Measurements from ENCODE around the gene WASF3. TPM values are rescaled to one million over a fixed set of nuclear protein-coding genes. Genes with fewer than 3 reads are reported as not detected.
A peak's percentile ranks its signal among the peaks of the same experiment; 100 is the strongest.

The WASF3 gene
- total RNA-seq, 1 experiment from 2014 or later = 2.6 TPM

- Histone ChIP-seq H3F3A (ENCODE audit: low read length, unreplicated experiment) (no peaks in the 10 kb centered on the region), H3K4me3 (ENCODE audit: low read length) (no peak overlapping the region), H3K79me2 (ENCODE audit: low read length) (no peaks in the 10 kb centered on the region), H3K9ac (ENCODE audit: low read length) (no peak overlapping the region), H3K36me3 (ENCODE audit: low read depth, low read length) (no peaks in the 10 kb centered on the region), H3K9me2 (replicated peaks; ENCODE audit: low read length) (no peaks in the 10 kb centered on the region), H3K9me3 (ENCODE audit: low read length) (no peaks in the 10 kb centered on the region), H2AFZ (ENCODE audit: low read length) (no peak overlapping the region), H3K27ac (ENCODE audit: low read length) (no peak overlapping the region), H3K4me1 (ENCODE audit: insufficient read depth, low read length) (no peaks in the 10 kb centered on the region), H4K20me1 (ENCODE audit: low read length) (no peaks in the 10 kb centered on the region), H3K4me2 (ENCODE audit: low read length) (no peak overlapping the region), H3K27me3 (ENCODE audit: low read length) (0 out of 2 replicates have a peak, but pooled peaks cover 6% of the 10 kb centered on the region)
- CTCF ChIA-PET = no interaction called here
- TF ChIP-seq CTCF (conservative IDR thresholded peaks at IDR 0.05; ENCODE audit: low read depth, low read length) (no peak), EZH2phosphoT487 (IDR thresholded peaks at IDR 0.05; ENCODE audit: borderline replicate concordance, low read length) (no peak), EZH2 (IDR thresholded peaks at IDR 0.05; ENCODE audit: low read length, unreplicated experiment) (no peak)
- POLR2A ChIA-PET (ENCODE audit: unreplicated experiment) = no interaction called here
- DNase-seq (no peak), ATAC-seq (no peak)
- intact Hi-C loops (cut with micrococcal nuclease) = no loop called here
- no TSS peak for BruUV-seq (replicated peaks)
These were observed 22.1 kb downstream of the WASF3 start for GRCh38 chr13:26579580-26579979.

- ChIA-PET POLR2A (ENCODE audit: unreplicated experiment) (no interaction called here), CTCF (no interaction called here)
- no peak for TF ChIP-seq EZH2 (IDR thresholded peaks at IDR 0.05; ENCODE audit: low read length, unreplicated experiment)
- TF ChIP-seq EZH2phosphoT487 (IDR thresholded peaks at IDR 0.05; ENCODE audit: borderline replicate concordance, low read length) = no peak
- TF ChIP-seq CTCF (conservative IDR thresholded peaks at IDR 0.05; ENCODE audit: low read depth, low read length) = no peak
- Histone ChIP-seq H3K27ac (ENCODE audit: low read length) (no peak overlapping the region), H3K9me2 (replicated peaks; ENCODE audit: low read length) (no peaks in the 10 kb centered on the region), H3K4me3 (ENCODE audit: low read length) (no peak overlapping the region), H3K9me3 (ENCODE audit: low read length) (no peaks in the 10 kb centered on the region), H3K79me2 (ENCODE audit: low read length) (no peaks in the 10 kb centered on the region), H3K27me3 (ENCODE audit: low read length) (0 out of 2 replicates have a peak, but pooled peaks cover 6% of the 10 kb centered on the region), H3K4me2 (ENCODE audit: low read length) (no peak overlapping the region), H2AFZ (ENCODE audit: low read length) (no peak overlapping the region), H3K9ac (ENCODE audit: low read length) (no peak overlapping the region), H4K20me1 (ENCODE audit: low read length) (no peaks in the 10 kb centered on the region), H3K4me1 (ENCODE audit: insufficient read depth, low read length) (no peaks in the 10 kb centered on the region), H3F3A (ENCODE audit: low read length, unreplicated experiment) (no peaks in the 10 kb centered on the region), H3K36me3 (ENCODE audit: low read depth, low read length) (no peaks in the 10 kb centered on the region)
- ATAC-seq (no peak), DNase-seq (no peak)
- intact Hi-C loops (cut with micrococcal nuclease) = no loop called here
- no TSS peak for BruUV-seq (replicated peaks)
These were observed 26.2 kb downstream of the WASF3 start for GRCh38 chr13:26583662-26584061.

- ATAC-seq = peak; percentile 58
These were observed 27.2 kb downstream of the WASF3 start for GRCh38 chr13:26584713-26585112.

More at GRCh38 chr13:26584713-26585112, 27.2 kb downstream of the WASF3 start:
- Histone ChIP-seq H4K20me1 (ENCODE audit: low read length) (no peaks in the 10 kb centered on the region), H3K27ac (ENCODE audit: low read length) (no peak overlapping the region), H3K4me3 (ENCODE audit: low read length) (no peak overlapping the region), H3K79me2 (ENCODE audit: low read length) (no peaks in the 10 kb centered on the region), H3F3A (ENCODE audit: low read length, unreplicated experiment) (no peaks in the 10 kb centered on the region), H2AFZ (ENCODE audit: low read length) (no peak overlapping the region), H3K36me3 (ENCODE audit: low read depth, low read length) (no peaks in the 10 kb centered on the region), H3K9me2 (replicated peaks; ENCODE audit: low read length) (no peaks in the 10 kb centered on the region), H3K27me3 (ENCODE audit: low read length) (peaks cover 6% of the 10 kb centered on the region; the same call in 1 of the 2 replicates), H3K9ac (ENCODE audit: low read length) (no peak overlapping the region), H3K4me1 (ENCODE audit: insufficient read depth, low read length) (no peaks in the 10 kb centered on the region), H3K9me3 (ENCODE audit: low read length) (no peaks in the 10 kb centered on the region), H3K4me2 (ENCODE audit: low read length) (no peak overlapping the region; the same call in 1 of the 2 replicates)
- intact Hi-C loops (cut with micrococcal nuclease) = no loop called here
- no TSS peak for BruUV-seq (replicated peaks)
- TF ChIP-seq EZH2 (IDR thresholded peaks at IDR 0.05; ENCODE audit: low read length, unreplicated experiment) = no peak
- TF ChIP-seq CTCF (conservative IDR thresholded peaks at IDR 0.05; ENCODE audit: low read depth, low read length) = no peak
- TF ChIP-seq EZH2phosphoT487 (IDR thresholded peaks at IDR 0.05; ENCODE audit: borderline replicate concordance, low read length) = no peak
- ChIA-PET CTCF (no interaction called here), POLR2A (ENCODE audit: unreplicated experiment) (no interaction called here)
- peak; percentile 18 for DNase-seq

Data from PC-3 (cell line).